Measurements from ENCODE around the gene KLF12.

KLF12 gene

DNA sequence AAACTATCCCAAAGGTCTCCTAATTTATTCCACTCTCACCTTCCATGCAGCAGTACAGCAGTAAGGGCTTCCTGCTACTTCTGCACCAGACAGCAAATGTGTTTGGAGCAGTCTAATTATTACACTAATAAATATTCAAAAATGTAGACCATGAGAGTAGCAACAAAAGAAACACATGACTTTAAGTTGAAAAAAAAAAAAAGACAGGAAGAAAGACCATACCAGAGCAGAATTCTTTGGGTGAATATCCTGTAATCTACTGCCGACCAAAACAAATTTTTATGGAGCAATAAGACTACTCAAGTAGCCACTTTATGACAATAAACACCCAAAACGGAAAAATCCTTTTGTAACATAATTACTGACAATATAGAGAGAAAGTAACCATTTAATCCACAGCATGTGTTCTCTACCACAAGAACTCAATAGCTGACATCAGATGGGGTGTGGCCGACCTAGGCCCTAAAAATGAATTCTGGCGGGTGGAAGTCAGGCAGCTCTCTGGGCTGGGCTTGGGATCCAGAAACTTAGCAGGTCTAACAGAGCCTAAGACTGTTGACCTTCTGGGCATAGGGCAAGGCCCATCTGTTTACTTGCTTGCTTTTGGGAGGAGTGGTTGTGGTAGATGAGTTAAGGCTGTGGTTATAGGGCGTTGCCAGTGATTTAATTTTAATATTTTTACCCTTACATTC, 4.6 kb downstream of the KLF12 start:
- no peaks in the 10 kb centered on the region for H3K9me3 ChIP-seq (replicated peaks; ENCODE audit: insufficient read depth, low read length)
- no peaks in the 10 kb centered on the region for H4K20me1 ChIP-seq (ENCODE audit: insufficient read depth, low read length)
- peaks cover 85% of the 10 kb centered on the region for H3K79me2 ChIP-seq (ENCODE audit: low read length)
- H3K9ac ChIP-seq (ENCODE audit: low read length): no peak overlapping the region
- no peak overlapping the region for H2AFZ ChIP-seq (ENCODE audit: low read length)
- peaks cover 7% of the 10 kb centered on the region; the same call in 1 of the 2 replicates for H3K4me1 ChIP-seq (ENCODE audit: low read length)
- no peak overlapping the region for H3K27ac ChIP-seq (ENCODE audit: low read length)
- TF ChIP-seq, protein P1, sequence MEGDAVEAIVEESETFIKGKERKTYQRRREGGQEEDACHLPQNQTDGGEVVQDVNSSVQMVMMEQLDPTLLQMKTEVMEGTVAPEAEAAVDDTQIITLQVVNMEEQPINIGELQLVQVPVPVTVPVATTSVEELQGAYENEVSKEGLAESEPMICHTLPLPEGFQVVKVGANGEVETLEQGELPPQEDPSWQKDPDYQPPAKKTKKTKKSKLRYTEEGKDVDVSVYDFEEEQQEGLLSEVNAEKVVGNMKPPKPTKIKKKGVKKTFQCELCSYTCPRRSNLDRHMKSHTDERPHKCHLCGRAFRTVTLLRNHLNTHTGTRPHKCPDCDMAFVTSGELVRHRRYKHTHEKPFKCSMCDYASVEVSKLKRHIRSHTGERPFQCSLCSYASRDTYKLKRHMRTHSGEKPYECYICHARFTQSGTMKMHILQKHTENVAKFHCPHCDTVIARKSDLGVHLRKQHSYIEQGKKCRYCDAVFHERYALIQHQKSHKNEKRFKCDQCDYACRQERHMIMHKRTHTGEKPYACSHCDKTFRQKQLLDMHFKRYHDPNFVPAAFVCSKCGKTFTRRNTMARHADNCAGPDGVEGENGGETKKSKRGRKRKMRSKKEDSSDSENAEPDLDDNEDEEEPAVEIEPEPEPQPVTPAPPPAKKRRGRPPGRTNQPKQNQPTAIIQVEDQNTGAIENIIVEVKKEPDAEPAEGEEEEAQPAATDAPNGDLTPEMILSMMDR (IDR thresholded peaks at IDR 0.05; ENCODE audit: low read length): no peak
- no peak for TF ChIP-seq EZH2phosphoT487 (IDR thresholded peaks at IDR 0.05; ENCODE audit: low read length)
- H3K36me3 ChIP-seq (replicated peaks; ENCODE audit: insufficient read depth, low read length): no peaks in the 10 kb centered on the region
- H3F3A ChIP-seq (ENCODE audit: insufficient read depth, low read length): peaks cover 4% of the 10 kb centered on the region; the same call in 1 of the 2 replicates
- H3K27me3 ChIP-seq (replicated peaks; ENCODE audit: insufficient read depth, low read length): no peaks in the 10 kb centered on the region
- H3K4me2 ChIP-seq (ENCODE audit: low read depth, low read length): no peak overlapping the region
- no peak for DNase-seq
- H3K4me3 ChIP-seq (ENCODE audit: low read length): no peak overlapping the region
- no peaks in the 10 kb centered on the region for H3K9me2 ChIP-seq (replicated peaks; ENCODE audit: insufficient read depth, low read length)

DNA sequence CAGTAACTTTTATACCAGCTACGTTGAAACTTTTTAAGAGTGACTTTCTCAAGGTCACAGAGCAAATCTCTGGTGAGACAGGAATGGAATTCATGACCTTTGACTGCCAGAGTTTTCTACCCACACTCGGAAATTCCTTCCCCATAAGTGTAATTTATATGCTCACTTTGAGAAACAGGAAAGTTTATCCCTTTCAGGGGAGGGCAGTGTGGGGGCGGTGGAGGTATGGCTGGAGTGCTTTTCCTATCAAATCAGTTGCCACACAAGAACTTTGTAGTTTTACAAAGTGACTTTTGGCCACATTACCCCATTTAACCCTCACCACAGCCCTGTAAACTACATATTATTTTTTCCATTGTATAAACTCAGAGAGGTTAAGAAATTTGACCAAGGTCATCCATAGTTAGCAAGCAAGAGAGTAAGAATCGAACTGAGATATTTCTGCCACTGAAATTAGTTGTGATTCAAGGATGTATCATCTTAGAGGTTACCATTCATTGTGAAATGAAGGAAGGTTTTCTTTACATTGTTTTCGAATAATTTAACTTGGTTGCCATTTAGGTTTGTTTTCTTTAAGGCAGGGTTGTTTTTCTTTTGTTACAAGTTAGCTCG, 5.9 kb downstream of the KLF12 start:
- Histone ChIP-seq H3K9me2 (replicated peaks; ENCODE audit: insufficient read depth, low read length) (no peaks in the 10 kb centered on the region), H3K27ac (ENCODE audit: low read length) (no peak overlapping the region), H3F3A (ENCODE audit: insufficient read depth, low read length) (no peaks in the 10 kb centered on the region), H2AFZ (ENCODE audit: low read length) (no peak overlapping the region), H3K36me3 (replicated peaks; ENCODE audit: insufficient read depth, low read length) (no peaks in the 10 kb centered on the region), H3K27me3 (replicated peaks; ENCODE audit: insufficient read depth, low read length) (no peaks in the 10 kb centered on the region), H3K4me2 (ENCODE audit: low read depth, low read length) (no peak overlapping the region), H3K79me2 (ENCODE audit: low read length) (peaks cover 91% of the 10 kb centered on the region), H3K4me3 (ENCODE audit: low read length) (no peak overlapping the region), H3K9me3 (replicated peaks; ENCODE audit: insufficient read depth, low read length) (no peaks in the 10 kb centered on the region), H3K4me1 (ENCODE audit: low read length) (peaks cover 7% of the 10 kb centered on the region; the same call in 1 of the 2 replicates), H3K9ac (ENCODE audit: low read length) (no peak overlapping the region), H4K20me1 (ENCODE audit: insufficient read depth, low read length) (no peaks in the 10 kb centered on the region)
- DNase-seq: no peak
- TF ChIP-seq EZH2phosphoT487 (IDR thresholded peaks at IDR 0.05; ENCODE audit: low read length) (no peak), EZH2 (optimal IDR thresholded peaks at IDR 0.05; ENCODE audit: low read depth, low read length) (no peak)
- TF ChIP-seq, protein P1 (IDR thresholded peaks at IDR 0.05; ENCODE audit: low read length): no peak

DNA sequence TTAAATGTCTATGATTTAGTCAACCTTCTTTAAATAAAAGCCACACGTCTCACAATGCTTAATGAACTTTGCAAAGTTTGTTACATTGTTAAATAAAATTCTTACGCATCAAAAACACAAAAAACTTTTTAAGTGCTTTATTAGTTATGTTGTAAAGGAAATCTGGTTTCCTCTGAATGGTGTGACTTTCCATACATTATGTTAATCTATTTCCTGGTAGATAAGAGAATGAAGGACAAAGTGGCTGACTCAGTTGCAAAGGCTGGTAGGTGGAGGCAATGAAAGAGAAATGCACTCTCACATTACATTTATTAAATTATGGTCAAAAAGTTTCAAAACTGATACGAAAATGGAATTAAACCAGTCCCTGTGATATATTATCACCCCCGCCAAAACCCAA, 15.9 kb downstream of the KLF12 start:
- no peaks in the 10 kb centered on the region for H3K27me3 ChIP-seq (replicated peaks; ENCODE audit: insufficient read depth, low read length)
- no peaks in the 10 kb centered on the region for H3K9me3 ChIP-seq (replicated peaks; ENCODE audit: insufficient read depth, low read length)
- TF ChIP-seq EZH2 (optimal IDR thresholded peaks at IDR 0.05; ENCODE audit: low read depth, low read length): no peak
- H4K20me1 ChIP-seq (ENCODE audit: insufficient read depth, low read length): no peaks in the 10 kb centered on the region
- H3K4me3 ChIP-seq (ENCODE audit: low read length): no peak overlapping the region
- H2AFZ ChIP-seq (ENCODE audit: low read length): no peak overlapping the region
- H3K9me2 ChIP-seq (replicated peaks; ENCODE audit: insufficient read depth, low read length): no peaks in the 10 kb centered on the region
- H3K27ac ChIP-seq (ENCODE audit: low read length): no peak overlapping the region
- no peaks in the 10 kb centered on the region for H3K36me3 ChIP-seq (replicated peaks; ENCODE audit: insufficient read depth, low read length)
- H3K4me1 ChIP-seq (ENCODE audit: low read length): no peaks in the 10 kb centered on the region
- no peak overlapping the region for H3K4me2 ChIP-seq (ENCODE audit: low read depth, low read length)
- H3K79me2 ChIP-seq (ENCODE audit: low read length): peaks cover 74% of the 10 kb centered on the region
- H3F3A ChIP-seq (ENCODE audit: insufficient read depth, low read length): no peaks in the 10 kb centered on the region
- no peak overlapping the region for H3K9ac ChIP-seq (ENCODE audit: low read length)
- no peak for DNase-seq

DNA sequence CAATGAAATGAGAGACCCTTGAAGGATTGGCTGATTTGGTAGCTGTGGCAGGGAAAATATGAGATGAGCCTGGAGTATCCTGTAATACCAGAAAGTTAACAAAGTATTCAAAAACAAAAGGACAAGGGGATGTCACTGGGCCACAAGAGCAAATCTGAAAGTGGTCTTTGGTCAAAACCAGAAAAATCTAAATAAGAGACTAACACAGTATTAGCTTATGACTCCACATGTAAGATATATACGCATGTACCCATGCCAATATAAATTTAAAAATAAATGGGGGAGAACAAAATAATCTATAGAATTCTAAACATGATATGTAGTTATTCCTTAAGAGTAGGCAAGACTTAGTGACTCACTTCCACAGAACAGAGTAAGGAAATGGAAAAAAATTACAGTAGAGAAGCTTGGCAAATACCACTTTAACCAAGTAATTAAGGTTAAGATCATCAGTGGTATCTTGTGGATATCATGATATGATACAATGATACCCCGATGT, 16.9 kb downstream of the KLF12 start:
- Histone ChIP-seq H3K9me2 (replicated peaks; ENCODE audit: insufficient read depth, low read length) (no peaks in the 10 kb centered on the region), H3K9me3 (replicated peaks; ENCODE audit: insufficient read depth, low read length) (no peaks in the 10 kb centered on the region), H3K79me2 (ENCODE audit: low read length) (peaks cover 78% of the 10 kb centered on the region), H3F3A (ENCODE audit: insufficient read depth, low read length) (no peaks in the 10 kb centered on the region), H4K20me1 (ENCODE audit: insufficient read depth, low read length) (no peaks in the 10 kb centered on the region), H3K4me3 (ENCODE audit: low read length) (no peak overlapping the region), H3K4me2 (ENCODE audit: low read depth, low read length) (no peak overlapping the region), H3K27ac (ENCODE audit: low read length) (no peak overlapping the region), H3K9ac (ENCODE audit: low read length) (no peak overlapping the region), H3K36me3 (replicated peaks; ENCODE audit: insufficient read depth, low read length) (no peaks in the 10 kb centered on the region), H3K27me3 (replicated peaks; ENCODE audit: insufficient read depth, low read length) (no peaks in the 10 kb centered on the region), H2AFZ (ENCODE audit: low read length) (no peak overlapping the region), H3K4me1 (ENCODE audit: low read length) (no peaks in the 10 kb centered on the region)
- no peak for TF ChIP-seq EZH2phosphoT487 (IDR thresholded peaks at IDR 0.05; ENCODE audit: low read length)
- TF ChIP-seq EZH2 (optimal IDR thresholded peaks at IDR 0.05; ENCODE audit: low read depth, low read length): no peak
- TF ChIP-seq, protein P1 (IDR thresholded peaks at IDR 0.05; ENCODE audit: low read length): no peak
- DNase-seq: no peak
